Endodermal cell (in vitro differentiated cells): ENCODE data around the gene BIRC5. TPM values are rescaled to one million over a fixed set of nuclear protein-coding genes. Genes with fewer than 3 reads are reported as not detected.

Source experiments
- DNase-seq: peaks from one replicate; pipeline ENCODE4 v3.0.0-alpha.2; 2017
- H3K27ac ChIP-seq: 2 replicates; pipeline ENCODE4 v1.5.1; 2013; ENCODE audit warnings: mild to moderate bottlenecking, low read depth, low read length, moderate library complexity
- H3K27me3 ChIP-seq: 2 replicates; pipeline ENCODE4 v1.6.1; 2013; ENCODE audit warnings: mild to moderate bottlenecking, low read length, moderate library complexity; ENCODE audit not compliant: insufficient read depth, control insufficient read depth, poor library complexity, severe bottlenecking
- H3K36me3 ChIP-seq: 2 replicates; pipeline ENCODE4 v1.7.0; 2013; ENCODE audit warnings: mild to moderate bottlenecking, low read length, moderate library complexity; ENCODE audit not compliant: control insufficient read depth, insufficient read depth
- H3K4me1 ChIP-seq: one replicate; pipeline ENCODE4 v1.7.0; 2013; ENCODE audit warnings: low read length; ENCODE audit not compliant: control insufficient read depth, insufficient read depth
- H3K4me3 ChIP-seq: 2 replicates; pipeline ENCODE4 v1.5.1; 2013; ENCODE audit warnings: mild to moderate bottlenecking, low read length, moderate library complexity
- H3K9ac ChIP-seq: 2 replicates; pipeline ENCODE4 v1.6.1; 2013; ENCODE audit warnings: mild to moderate bottlenecking, low read length, moderate library complexity; ENCODE audit not compliant: poor library complexity, severe bottlenecking; ENCODE audit errors: extremely low read depth
- H3K9me3 ChIP-seq: 2 replicates; pipeline ENCODE4 v1.6.1; 2013; ENCODE audit warnings: mild to moderate bottlenecking, low read length, moderate library complexity; ENCODE audit not compliant: control insufficient read depth
- H3K27ac Mint-ChIP-seq: 2 replicates; pipeline ENCODE4 v1.8.0; 2020; ENCODE audit warnings: mixed read lengths
- H3K27me3 Mint-ChIP-seq: 2 replicates; pipeline ENCODE4 v1.8.0; 2021; ENCODE audit warnings: mild to moderate bottlenecking, mixed read lengths; ENCODE audit not compliant: insufficient read depth
- H3K36me3 Mint-ChIP-seq: 2 replicates; pipeline ENCODE4 v1.8.0; 2020; ENCODE audit warnings: low read depth, mixed read lengths
- H3K4me1 Mint-ChIP-seq: 2 replicates; pipeline ENCODE4 v1.8.0; 2020; ENCODE audit warnings: mixed read lengths
- H3K4me3 Mint-ChIP-seq: 2 replicates; pipeline ENCODE4 v1.8.0; 2020; ENCODE audit warnings: mild to moderate bottlenecking, moderate library complexity, mixed read lengths
- H3K9me3 Mint-ChIP-seq: 2 replicates; pipeline ENCODE4 v1.8.0; 2020; ENCODE audit warnings: mild to moderate bottlenecking, mixed read lengths
- CTCF ChIP-seq: fragments of 200-600 bp; sonication (generic); conservative IDR thresholded peaks from 2 replicates; pipeline ENCODE4 v1.5.0; 2021; ENCODE audit warnings: antibody characterized with exemption, mild to moderate bottlenecking
- WGBS, 2 experiments: methylation state at CpG; one replicate each; pipeline versions ENCODE4 v1.1.5 to v1.1.7; 2013; ENCODE audit warnings: missing lambda C conversion rate in 2 of 2, mixed read lengths in 1 of 2; ENCODE audit not compliant: insufficient coverage in 1 of 2, insufficient read length in 1 of 2; 5-methylcytosine and 5-hydroxymethylcytosine counted together
- total RNA-seq, 2 donors: library from RNA; stranded (reverse); fragmentation: NEBNext Ultra II Directional in 1 of 2; extraction: Animal tissue kit (Norgen Biotek cat#: 25700) in 1 of 2; gene quantifications; 2 replicates in 1 of 2; 3 replicates in 1 of 2; pipeline ENCODE4 v1.2.1, GENCODE V29; 2021

Gene BIRC5
- total RNA-seq, 2 donors from 2014 or later: 59.7 to 89.6 TPM

DNA sequence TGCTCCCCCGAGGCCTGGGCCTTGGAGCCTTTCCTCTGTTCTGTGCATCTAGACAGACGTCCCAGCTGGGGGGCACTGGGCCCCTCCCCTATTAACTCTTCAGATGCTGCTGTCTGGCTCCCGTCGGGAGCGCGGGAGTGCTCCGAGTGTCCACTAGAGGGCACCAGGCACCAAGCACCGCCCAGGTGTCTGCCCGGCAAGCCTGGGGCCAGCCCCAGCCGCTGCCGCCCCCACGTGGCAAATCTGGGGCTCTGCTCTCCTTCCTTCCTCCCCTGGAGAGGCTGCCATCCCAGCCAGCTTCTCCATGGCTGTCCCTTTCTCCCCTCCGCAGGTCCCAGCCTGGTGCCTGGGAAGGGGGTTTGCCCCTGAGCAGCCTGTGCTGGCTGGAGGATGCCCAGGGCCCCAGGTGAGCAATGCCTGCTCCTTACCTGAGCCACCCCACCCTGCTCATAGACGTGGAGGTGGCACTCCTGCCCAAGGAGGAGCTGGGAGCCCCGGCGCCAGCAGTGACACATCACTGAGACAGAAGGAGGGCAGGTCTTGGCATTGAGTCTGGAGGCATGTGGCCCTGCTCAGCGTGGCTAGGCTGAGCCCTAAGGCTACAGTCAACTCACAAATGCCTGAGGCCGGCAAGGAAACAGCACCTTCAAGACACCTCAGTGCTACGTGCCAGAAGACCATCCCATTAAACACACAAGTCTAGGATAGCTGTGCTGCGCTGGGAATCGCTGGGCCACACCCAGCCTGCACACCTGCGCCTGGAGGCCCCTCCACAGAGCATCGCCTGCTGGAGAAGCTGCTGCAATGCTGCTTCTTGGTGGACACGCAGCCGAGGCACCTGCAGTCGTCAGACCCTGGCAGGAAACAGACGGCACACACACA, 37.1 kb downstream of the BIRC5 start:
- Histone ChIP-seq H3K36me3 (no peaks in the 10 kb centered on the region), H3K27me3 (no peaks in the 10 kb centered on the region), H3K4me3 (peak overlapping the region; percentile 73), H3K27ac (no peak overlapping the region), H3K9me3 (no peaks in the 10 kb centered on the region), H3K4me1 (peaks cover 31% of the 10 kb centered on the region), H3K9ac (no peak overlapping the region)
- Mint-ChIP-seq H3K36me3 (peaks cover 2% of the 10 kb centered on the region), H3K27ac (peak overlapping the region; percentile 52), H3K4me3 (peak overlapping the region; percentile 34), H3K4me1 (peaks cover 36% of the 10 kb centered on the region), H3K27me3 (no peaks in the 10 kb centered on the region), H3K9me3 (peaks cover 12% of the 10 kb centered on the region)
- DNase-seq: peak; percentile 99
- TF ChIP-seq CTCF: peak; percentile 100
- WGBS, 2 experiments: 46 to 56% methylated on average over 15 to 27 of the region's 27 CpGs

GRCh38 chr17:78251773-78252103, 37.7 kb downstream of the BIRC5 start:
- TF ChIP-seq CTCF: no peak
- no peaks in the 10 kb centered on the region for H3K36me3 ChIP-seq
- no peak overlapping the region for H3K4me3 Mint-ChIP-seq

GRCh38 chr17:78252111-78252634, 38.1 kb downstream of the BIRC5 start:
- no peak overlapping the region for H3K9ac ChIP-seq
- peaks cover 4% of the 10 kb centered on the region for H3K9me3 Mint-ChIP-seq
- no peaks in the 10 kb centered on the region for H3K27me3 Mint-ChIP-seq
- H3K27ac Mint-ChIP-seq: no peak overlapping the region
- 89 to 98% methylated on average over 6 to 12 of the region's 12 CpGs for WGBS, 2 experiments
- no peaks in the 10 kb centered on the region for H3K27me3 ChIP-seq
- no peak overlapping the region for H3K4me3 Mint-ChIP-seq
- H3K36me3 ChIP-seq: no peaks in the 10 kb centered on the region
- H3K4me1 ChIP-seq: peaks cover 42% of the 10 kb centered on the region
- H3K36me3 Mint-ChIP-seq: no peaks in the 10 kb centered on the region
- H3K27ac ChIP-seq: no peak overlapping the region
- peaks cover 40% of the 10 kb centered on the region for H3K4me1 Mint-ChIP-seq
- H3K4me3 ChIP-seq: no peak overlapping the region
- H3K9me3 ChIP-seq: no peaks in the 10 kb centered on the region
- TF ChIP-seq CTCF: no peak
- peak; percentile 57 for DNase-seq

More at GRCh38 chr17:78251773-78252103, 37.7 kb downstream of the BIRC5 start:
- Mint-ChIP-seq H3K27me3 (no peaks in the 10 kb centered on the region), H3K27ac (no peak overlapping the region), H3K9me3 (peaks cover 7% of the 10 kb centered on the region), H3K4me1 (peaks cover 41% of the 10 kb centered on the region), H3K36me3 (peaks cover 1% of the 10 kb centered on the region)
- DNase-seq: no peak
- Histone ChIP-seq H3K9me3 (no peaks in the 10 kb centered on the region), H3K4me3 (no peak overlapping the region), H3K27ac (no peak overlapping the region), H3K4me1 (peaks cover 37% of the 10 kb centered on the region), H3K9ac (no peak overlapping the region), H3K27me3 (no peaks in the 10 kb centered on the region)
- WGBS, 2 experiments: 86 to 100% methylated on average over 1 to 6 of the region's 6 CpGs
